Urinary bladder (tissue), 4 donors: Measurements from ENCODE around the gene MDFI. TPM values are rescaled to one million over a fixed set of nuclear protein-coding genes. Genes with fewer than 3 reads are reported as not detected.
"Not testable (repeated sequence)": the region's sequence is repeated elsewhere in the genome, so short reads cannot be mapped to it uniquely, and the experiment has no call there.

Experiments used
- DNase-seq: peaks from one replicate; pipeline ENCODE4 v3.0.0-alpha.2; 2015; ENCODE audit errors: extremely low spot score
- H3K27ac ChIP-seq: one replicate; pipeline ENCODE4 v1.5.1; 2013; ENCODE audit warnings: low read depth, mild to moderate bottlenecking, moderate library complexity
- H3K36me3 ChIP-seq: one replicate; pipeline ENCODE4 v1.6.1; 2013; ENCODE audit warnings: mild to moderate bottlenecking, moderate library complexity; ENCODE audit not compliant: insufficient read depth
- H3K4me1 ChIP-seq: one replicate; pipeline ENCODE4 v1.6.1; 2013; ENCODE audit warnings: mild to moderate bottlenecking, moderate library complexity; ENCODE audit not compliant: insufficient read depth
- H3K4me3 ChIP-seq: one replicate; pipeline ENCODE4 v1.5.1; 2013; ENCODE audit warnings: low read depth, low read length
- WGBS: extraction: QIAGEN DNeasy Blood & Tissue Kit; methylation state at CpG from one replicate; pipeline ENCODE4 v1.1.7; 2013; 5-methylcytosine and 5-hydroxymethylcytosine counted together
- polyA plus RNA-seq: library from polyadenylated mRNA; stranded (reverse); fragments of 200-250 nt; gene quantifications from one replicate; pipeline ENCODE4 v1.2.3, GENCODE V29; 2013
- total RNA-seq: library from RNA; depleted of rRNA; stranded (reverse); fragments of >200 nt; gene quantifications from one replicate; pipeline ENCODE4 v1.2.3, GENCODE V29; 2014
- donor health status: healthy with polysubstance abuse.
- donor health status: healthy.

The MDFI gene
- total and polyA plus RNA-seq, 2 donors = 20.6 to 32.6 TPM

GRCh38 chr6:41614715-41615114, 23.6 kb upstream of the MDFI start:
- Histone ChIP-seq H3K36me3 (no peaks in the 10 kb centered on the region), H3K4me3 (no peak overlapping the region), H3K27ac (no peak overlapping the region), H3K4me1 (no peaks in the 10 kb centered on the region)
- no peak for DNase-seq
- 95% methylated on average over 2 of the region's 2 CpGs for WGBS

- WGBS = 73% methylated on average over 7 of the region's 7 CpGs
- no peaks in the 10 kb centered on the region for H3K4me1 ChIP-seq
- H3K4me3 ChIP-seq = no peak overlapping the region
- no peak for DNase-seq
- no peak overlapping the region for H3K27ac ChIP-seq
- no peaks in the 10 kb centered on the region for H3K36me3 ChIP-seq
These were observed 23.0 kb upstream of the MDFI start for GRCh38 chr6:41615311-41615710.

GRCh38 chr6:41618598-41618997, 19.7 kb upstream of the MDFI start:
- Histone ChIP-seq H3K36me3 (no peaks in the 10 kb centered on the region), H3K27ac (no peak overlapping the region), H3K4me1 (no peaks in the 10 kb centered on the region), H3K4me3 (no peak overlapping the region)
- WGBS = 78% methylated on average over 3 of the region's 3 CpGs
- DNase-seq = no peak

- not testable (repeated sequence) for H3K27ac ChIP-seq, H3K36me3 ChIP-seq, DNase-seq, H3K4me3 ChIP-seq, H3K4me1 ChIP-seq
- WGBS = 80% methylated on average over 4 of the region's 4 CpGs
These were observed 19.1 kb upstream of the MDFI start for GRCh38 chr6:41619193-41619592.

GRCh38 chr6:41621367-41621766, 16.9 kb upstream of the MDFI start:
- Histone ChIP-seq H3K36me3 (no peaks in the 10 kb centered on the region), H3K4me3 (no peak overlapping the region), H3K27ac (no peak overlapping the region), H3K4me1 (no peaks in the 10 kb centered on the region)
- DNase-seq = no peak

GRCh38 chr6:41621802-41622201, 16.5 kb upstream of the MDFI start:
- 59% methylated on average over 2 of the region's 2 CpGs for WGBS
- Histone ChIP-seq H3K4me1 (no peaks in the 10 kb centered on the region), H3K36me3 (no peaks in the 10 kb centered on the region), H3K27ac (no peak overlapping the region), H3K4me3 (no peak overlapping the region)
- DNase-seq = no peak

- no peak overlapping the region for H3K4me3 ChIP-seq
- DNase-seq = no peak
- 39% methylated on average over 3 of the region's 3 CpGs for WGBS
- H3K36me3 ChIP-seq = no peaks in the 10 kb centered on the region
- no peak overlapping the region for H3K27ac ChIP-seq
- H3K4me1 ChIP-seq = no peaks in the 10 kb centered on the region
These were observed 15.9 kb upstream of the MDFI start for GRCh38 chr6:41622206-41622988.

GRCh38 chr6:41623330-41623729, 14.9 kb upstream of the MDFI start:
- Histone ChIP-seq H3K4me1 (no peaks in the 10 kb centered on the region), H3K27ac (no peak overlapping the region), H3K36me3 (no peaks in the 10 kb centered on the region), H3K4me3 (no peak overlapping the region)
- WGBS = 88% methylated on average over 6 of the region's 6 CpGs
- DNase-seq = no peak

- no peak for DNase-seq
- H3K4me1 ChIP-seq = no peaks in the 10 kb centered on the region
- no peaks in the 10 kb centered on the region for H3K36me3 ChIP-seq
- H3K4me3 ChIP-seq = no peak overlapping the region
- WGBS = 79% methylated on average over 18 of the region's 18 CpGs
- H3K27ac ChIP-seq = no peak overlapping the region
These were observed 13.5 kb upstream of the MDFI start for GRCh38 chr6:41624621-41625380.

- 27% methylated on average over 6 of the region's 6 CpGs for WGBS
- Histone ChIP-seq H3K4me1 (no peaks in the 10 kb centered on the region), H3K4me3 (no peak overlapping the region), H3K27ac (no peak overlapping the region), H3K36me3 (no peaks in the 10 kb centered on the region)
- no peak for DNase-seq
These were observed 12.8 kb upstream of the MDFI start for GRCh38 chr6:41625442-41625841.

- H3K27ac ChIP-seq = no peak overlapping the region
- 94% methylated on average over 4 of the region's 4 CpGs for whole genome bisulfite sequencing
- DNase-seq = no peak
- no peak overlapping the region for H3K4me3 ChIP-seq
- no peaks in the 10 kb centered on the region for H3K4me1 ChIP-seq
- no peaks in the 10 kb centered on the region for H3K36me3 ChIP-seq
These were observed 12.2 kb upstream of the MDFI start for GRCh38 chr6:41626022-41626421.

GRCh38 chr6:41626917-41627316, 11.4 kb upstream of the MDFI start:
- Histone ChIP-seq H3K4me1 (no peaks in the 10 kb centered on the region), H3K36me3 (no peaks in the 10 kb centered on the region), H3K4me3 (no peak overlapping the region), H3K27ac (no peak overlapping the region)
- no peak for DNase-seq
- 63% methylated on average over 8 of the region's 8 CpGs for WGBS

- 99% methylated on average over 2 of the region's 2 CpGs for WGBS
- no peaks in the 10 kb centered on the region for H3K36me3 ChIP-seq
- H3K4me3 ChIP-seq = no peak overlapping the region
- DNase-seq = no peak
- no peaks in the 10 kb centered on the region for H3K4me1 ChIP-seq
- no peak overlapping the region for H3K27ac ChIP-seq
These were observed 9.1 kb upstream of the MDFI start for GRCh38 chr6:41629128-41629527.

GRCh38 chr6:41630069-41630468, 8.2 kb upstream of the MDFI start:
- Histone ChIP-seq H3K27ac (no peak overlapping the region), H3K4me1 (no peaks in the 10 kb centered on the region), H3K4me3 (no peak overlapping the region), H3K36me3 (no peaks in the 10 kb centered on the region)
- DNase-seq = no peak
- WGBS = 87% methylated on average over 6 of the region's 6 CpGs
